Mesothelial cell of epicardium (in vitro differentiated cells): ENCODE measurements around the gene GTPBP2. TPM values are rescaled to one million over a fixed set of nuclear protein-coding genes. Genes with fewer than 3 reads are reported as not detected.
A peak's percentile ranks its signal among the peaks of the same experiment; 100 is the strongest.
"Not testable (repeated sequence)": the region's sequence is repeated elsewhere in the genome, so short reads cannot be mapped to it uniquely, and the experiment has no call there.

Experiments
- DNase-seq, 2 experiments: peaks; one replicate each; pipeline ENCODE4 v3.0.0; 2021; ENCODE audit warnings: low spot score in 2 of 2; ENCODE audit not compliant: unreplicated experiment in 2 of 2
- H3K27ac Mint-ChIP-seq: 2 replicates; pipeline ENCODE4 v1.8.0; 2021; ENCODE audit warnings: mixed read lengths
- H3K27me3 Mint-ChIP-seq: 2 replicates; pipeline ENCODE4 v1.8.0; 2021; ENCODE audit warnings: low read depth, mixed read lengths
- H3K36me3 Mint-ChIP-seq: 2 replicates; pipeline ENCODE4 v1.8.0; 2021; ENCODE audit warnings: mixed read lengths
- H3K4me1 Mint-ChIP-seq: 2 replicates; pipeline ENCODE4 v1.8.0; 2021; ENCODE audit warnings: mixed read lengths
- H3K4me3 Mint-ChIP-seq: 2 replicates; pipeline ENCODE4 v1.8.0; 2021; ENCODE audit warnings: mild to moderate bottlenecking, moderate library complexity, mixed read lengths
- H3K9me3 Mint-ChIP-seq: 2 replicates; pipeline ENCODE4 v1.8.0; 2021; ENCODE audit warnings: mixed read lengths
- CTCF ChIP-seq: fragments of 200-600 bp; sonication (generic); IDR thresholded peaks from one replicate; pipeline ENCODE4 v1.5.0; 2021; ENCODE audit warnings: antibody characterized with exemption; ENCODE audit not compliant: unreplicated experiment
- total RNA-seq: library from RNA; stranded (reverse); gene quantifications from 3 replicates; pipeline ENCODE4 v1.2.1, GENCODE V29; 2021

Gene GTPBP2
- total RNA-seq, 1 donor from 2014 or later: 76.5 TPM

- peak; percentile 83 for TF ChIP-seq CTCF
- peak overlapping the region; percentile 56 for H3K4me3 Mint-ChIP-seq
- no peaks in the 10 kb centered on the region for H3K27me3 Mint-ChIP-seq
- H3K36me3 Mint-ChIP-seq: peaks cover 4% of the 10 kb centered on the region
- peak; percentile 59 to 94 for DNase-seq
- H3K4me1 Mint-ChIP-seq: peaks cover 44% of the 10 kb centered on the region
- peak overlapping the region; percentile 89 for H3K27ac Mint-ChIP-seq
- H3K9me3 Mint-ChIP-seq: no peaks in the 10 kb centered on the region
These were observed 38.4 kb upstream of the GTPBP2 start for GRCh38 chr6:43667245-43668150.

DNA sequence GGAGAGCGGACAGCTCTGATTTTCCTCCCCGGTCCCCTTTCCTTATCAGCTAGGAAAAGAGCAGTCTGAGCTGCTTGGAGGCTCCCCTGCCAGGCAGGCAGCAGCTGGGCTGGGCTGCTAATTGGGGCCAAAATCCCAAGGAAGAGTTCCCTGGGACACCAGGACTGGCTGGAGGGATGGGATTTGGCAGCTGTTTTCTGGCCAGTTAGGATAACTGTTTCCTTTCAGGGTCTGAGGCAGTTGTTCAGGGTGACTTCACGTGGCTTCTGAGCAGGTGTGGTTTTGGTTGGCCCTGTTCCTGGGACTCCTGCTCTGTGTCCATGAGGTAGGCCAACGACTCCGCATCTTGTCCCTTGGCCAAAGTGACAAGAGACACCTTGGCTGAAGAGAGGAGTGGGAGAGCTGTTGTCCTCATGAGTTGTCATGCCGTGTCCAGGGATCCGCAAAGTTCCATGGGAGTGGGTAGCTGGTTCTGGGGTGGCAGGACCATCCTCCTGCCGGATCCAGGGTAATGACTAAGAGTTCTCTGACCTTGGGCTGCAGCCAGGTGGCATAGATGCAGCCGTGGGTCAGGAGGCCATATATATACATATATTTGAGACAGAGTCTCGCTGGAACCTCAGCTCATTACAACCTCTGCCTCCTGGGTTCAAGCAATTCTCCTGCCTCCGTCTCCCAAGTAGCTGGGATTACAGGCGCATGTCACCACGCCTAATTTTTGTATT, 37.3 kb upstream of the GTPBP2 start:
- H3K4me3 Mint-ChIP-seq: no peak overlapping the region
- peaks cover 39% of the 10 kb centered on the region for H3K4me1 Mint-ChIP-seq

GRCh38 chr6:43665376-43665775, 36.3 kb upstream of the GTPBP2 start:
- DNase-seq: no peak
- Mint-ChIP-seq H3K4me1 (peaks cover 34% of the 10 kb centered on the region), H3K9me3 (peaks cover 9% of the 10 kb centered on the region), H3K27me3 (no peaks in the 10 kb centered on the region), H3K36me3 (peaks cover 7% of the 10 kb centered on the region), H3K4me3 (no peak overlapping the region), H3K27ac (no peak overlapping the region)
- no peak for TF ChIP-seq CTCF

More for the DNA sequence above, 37.3 kb upstream of the GTPBP2 start:
- Mint-ChIP-seq H3K27ac (no peak overlapping the region), H3K36me3 (peaks cover 4% of the 10 kb centered on the region), H3K9me3 (peaks cover 3% of the 10 kb centered on the region), H3K27me3 (no peaks in the 10 kb centered on the region)
- no peak for DNase-seq
- no peak for TF ChIP-seq CTCF

GRCh38 chr6:43662948-43663347, 33.9 kb upstream of the GTPBP2 start:
- not testable (repeated sequence) for H3K4me3 Mint-ChIP-seq, H3K36me3 Mint-ChIP-seq, H3K4me1 Mint-ChIP-seq, DNase-seq, H3K27ac Mint-ChIP-seq, H3K27me3 Mint-ChIP-seq, H3K9me3 Mint-ChIP-seq

DNA sequence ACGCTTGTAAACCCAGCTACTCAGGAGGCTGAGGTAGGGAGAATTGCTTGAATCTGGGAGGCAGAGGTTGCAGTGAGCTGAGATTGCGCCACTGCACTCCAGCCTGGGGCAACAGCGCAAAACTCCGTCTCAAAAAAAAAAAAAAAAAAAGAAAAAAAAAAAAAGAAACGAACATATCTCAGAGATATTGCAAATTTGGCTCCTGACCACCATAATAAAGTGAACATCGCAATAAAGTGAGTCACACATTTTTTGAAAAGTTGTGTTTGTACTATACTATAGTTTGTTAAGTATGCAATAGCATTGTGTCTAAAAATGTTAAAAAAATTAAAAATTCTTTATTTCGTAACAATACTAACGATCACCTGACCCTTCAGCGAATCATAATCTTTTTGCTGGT, 29.1 kb upstream of the GTPBP2 start:
- H3K36me3 Mint-ChIP-seq: peaks cover 6% of the 10 kb centered on the region
- no peaks in the 10 kb centered on the region for H3K4me1 Mint-ChIP-seq
- no peak for TF ChIP-seq CTCF
- no peak overlapping the region for H3K4me3 Mint-ChIP-seq
- no peak for DNase-seq
- H3K27me3 Mint-ChIP-seq: no peaks in the 10 kb centered on the region
- H3K27ac Mint-ChIP-seq: no peak overlapping the region
- peaks cover 9% of the 10 kb centered on the region for H3K9me3 Mint-ChIP-seq

DNA sequence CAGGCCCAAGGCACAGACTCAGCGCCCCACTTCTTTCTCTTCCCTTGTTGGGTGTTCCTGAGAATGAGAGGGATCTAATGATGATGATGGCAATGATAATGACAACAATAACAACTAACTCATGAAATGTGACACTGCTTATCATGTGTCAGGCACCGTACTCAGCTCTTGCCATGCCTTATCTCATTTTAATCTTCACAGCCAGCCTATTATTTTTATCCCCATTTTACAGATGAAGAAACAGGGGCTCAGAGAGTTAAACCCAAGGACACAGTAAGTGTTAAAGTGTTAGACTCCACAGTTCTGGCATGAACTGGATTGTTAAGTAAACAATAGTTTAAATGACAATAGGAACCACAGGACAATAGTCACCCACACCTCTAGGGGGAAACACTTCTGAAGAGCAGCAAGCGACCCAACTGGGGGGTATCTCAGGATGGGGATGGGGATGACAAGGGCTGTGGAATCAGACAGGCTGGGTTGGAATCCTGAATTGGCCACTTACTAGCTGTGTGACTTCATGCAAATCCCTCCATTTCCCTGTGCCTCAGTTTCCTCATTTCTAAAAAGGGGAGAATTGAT, 28.2 kb upstream of the GTPBP2 start:
- TF ChIP-seq CTCF: no peak
- Mint-ChIP-seq H3K9me3 (peaks cover 9% of the 10 kb centered on the region), H3K27me3 (no peaks in the 10 kb centered on the region), H3K27ac (no peak overlapping the region), H3K4me3 (no peak overlapping the region), H3K4me1 (no peaks in the 10 kb centered on the region), H3K36me3 (peaks cover 6% of the 10 kb centered on the region)
- DNase-seq: no peak

- H3K36me3 Mint-ChIP-seq, H3K4me1 Mint-ChIP-seq, H3K9me3 Mint-ChIP-seq, DNase-seq, H3K27ac Mint-ChIP-seq, H3K27me3 Mint-ChIP-seq, H3K4me3 Mint-ChIP-seq: not testable (repeated sequence)
These were observed 23.8 kb upstream of the GTPBP2 start for GRCh38 chr6:43652822-43653221.
